ELR (cell line): ENCODE results near the gene CD59.
"Not testable (repeated sequence)": the region's sequence is repeated elsewhere in the genome, so short reads cannot be mapped to it uniquely, and the experiment has no call there.

Experiments used
- DNase-seq: peaks from one replicate; pipeline ENCODE4 v3.0.0-alpha.2; 2015; ENCODE audit warnings: low read depth

The CD59 gene

GRCh38 chr11:33665350-33666106 is 70.7 kb downstream of the CD59 start:
- no peak for DNase-seq

- DNase-seq = no peak
Observed at GRCh38 chr11:33664827-33665226, 71.4 kb downstream of the CD59 start.

- no peak for DNase-seq
Observed at GRCh38 chr11:33664166-33664565, 72.1 kb downstream of the CD59 start.

- DNase-seq = no peak
Observed at GRCh38 chr11:33663121-33663520, 73.1 kb downstream of the CD59 start.

- not testable (repeated sequence) for DNase-seq
Observed at GRCh38 chr11:33661526-33661925, 74.7 kb downstream of the CD59 start.

GRCh38 chr11:33660962-33661361 is 75.3 kb downstream of the CD59 start:
- DNase-seq = no peak

- DNase-seq = no peak
Observed at GRCh38 chr11:33659370-33660139, 76.7 kb downstream of the CD59 start.

- no peak for DNase-seq
Observed at GRCh38 chr11:33658195-33658900, 77.9 kb downstream of the CD59 start.

- no peak for DNase-seq
Observed at GRCh38 chr11:33657757-33658156, 78.5 kb downstream of the CD59 start.

- no peak for DNase-seq
Observed at GRCh38 chr11:33656768-33657167, 79.5 kb downstream of the CD59 start.

GRCh38 chr11:33655842-33656600 is 80.2 kb downstream of the CD59 start:
- DNase-seq = no peak

- no peak for DNase-seq
Observed at GRCh38 chr11:33654594-33654993, 81.6 kb downstream of the CD59 start.
